ENCODE measurements around the gene KDELR1. TPM values are rescaled to one million over a fixed set of nuclear protein-coding genes. Genes with fewer than 3 reads are reported as not detected.

KDELR1 gene
- total and polyA plus RNA-seq, 9 of the 15 experiments (the other 6 are each of a cell fraction or from before 2014, with no cell fraction given), result 6.1 to 165 (median 58.5) TPM

DNA sequence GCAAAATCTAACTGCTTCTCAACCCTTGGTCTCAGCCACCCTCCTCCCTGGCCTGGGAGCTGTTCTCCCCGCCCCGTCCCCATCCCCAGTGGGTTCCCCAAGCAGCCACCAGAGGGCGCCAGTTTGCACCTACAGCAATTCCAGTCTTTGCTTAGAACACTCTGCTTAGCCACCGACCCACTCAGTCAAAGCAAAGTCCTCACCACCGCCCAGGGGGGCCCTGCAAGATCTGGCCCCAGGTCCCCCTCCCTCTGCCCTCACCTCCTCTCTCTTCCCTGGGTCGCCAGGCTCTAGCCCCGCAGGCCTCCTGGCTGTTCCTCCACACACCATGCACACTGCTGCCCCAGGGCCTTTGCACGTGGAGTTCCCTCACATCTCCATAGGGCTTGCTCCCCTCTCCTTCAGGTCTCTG, 40.0 kb downstream of the KDELR1 start (continued):
- TF ChIP-seq, protein P1, sequence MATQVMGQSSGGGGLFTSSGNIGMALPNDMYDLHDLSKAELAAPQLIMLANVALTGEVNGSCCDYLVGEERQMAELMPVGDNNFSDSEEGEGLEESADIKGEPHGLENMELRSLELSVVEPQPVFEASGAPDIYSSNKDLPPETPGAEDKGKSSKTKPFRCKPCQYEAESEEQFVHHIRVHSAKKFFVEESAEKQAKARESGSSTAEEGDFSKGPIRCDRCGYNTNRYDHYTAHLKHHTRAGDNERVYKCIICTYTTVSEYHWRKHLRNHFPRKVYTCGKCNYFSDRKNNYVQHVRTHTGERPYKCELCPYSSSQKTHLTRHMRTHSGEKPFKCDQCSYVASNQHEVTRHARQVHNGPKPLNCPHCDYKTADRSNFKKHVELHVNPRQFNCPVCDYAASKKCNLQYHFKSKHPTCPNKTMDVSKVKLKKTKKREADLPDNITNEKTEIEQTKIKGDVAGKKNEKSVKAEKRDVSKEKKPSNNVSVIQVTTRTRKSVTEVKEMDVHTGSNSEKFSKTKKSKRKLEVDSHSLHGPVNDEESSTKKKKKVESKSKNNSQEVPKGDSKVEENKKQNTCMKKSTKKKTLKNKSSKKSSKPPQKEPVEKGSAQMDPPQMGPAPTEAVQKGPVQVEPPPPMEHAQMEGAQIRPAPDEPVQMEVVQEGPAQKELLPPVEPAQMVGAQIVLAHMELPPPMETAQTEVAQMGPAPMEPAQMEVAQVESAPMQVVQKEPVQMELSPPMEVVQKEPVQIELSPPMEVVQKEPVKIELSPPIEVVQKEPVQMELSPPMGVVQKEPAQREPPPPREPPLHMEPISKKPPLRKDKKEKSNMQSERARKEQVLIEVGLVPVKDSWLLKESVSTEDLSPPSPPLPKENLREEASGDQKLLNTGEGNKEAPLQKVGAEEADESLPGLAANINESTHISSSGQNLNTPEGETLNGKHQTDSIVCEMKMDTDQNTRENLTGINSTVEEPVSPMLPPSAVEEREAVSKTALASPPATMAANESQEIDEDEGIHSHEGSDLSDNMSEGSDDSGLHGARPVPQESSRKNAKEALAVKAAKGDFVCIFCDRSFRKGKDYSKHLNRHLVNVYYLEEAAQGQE (IDR thresholded peaks at IDR 0.05; ENCODE audit: borderline replicate concordance), result peak; percentile 51; the same call in 1 of the 2 replicates
- TF ChIP-seq, protein P1 (CRISPR knock-in tag; IDR thresholded peaks at IDR 0.05; ENCODE audit: low read depth), result no peak
- TF ChIP-seq MEF2A (IDR thresholded peaks at IDR 0.05; ENCODE audit: control insufficient read depth, low read depth, low read length), result no peak
- TF ChIP-seq ILF3 (IDR thresholded peaks at IDR 0.05; ENCODE audit: borderline replicate concordance), result no peak
- TF ChIP-seq PCBP1 (IDR thresholded peaks at IDR 0.05; ENCODE audit: low read depth, low read length, poor library complexity, severe bottlenecking), result peak; percentile 73
- TF ChIP-seq RB1 (IDR thresholded peaks at IDR 0.05; ENCODE audit: low read depth), result 0 out of 2 replicates have a peak, but pooled peaks have one; percentile 18
- TF ChIP-seq, protein P2, sequence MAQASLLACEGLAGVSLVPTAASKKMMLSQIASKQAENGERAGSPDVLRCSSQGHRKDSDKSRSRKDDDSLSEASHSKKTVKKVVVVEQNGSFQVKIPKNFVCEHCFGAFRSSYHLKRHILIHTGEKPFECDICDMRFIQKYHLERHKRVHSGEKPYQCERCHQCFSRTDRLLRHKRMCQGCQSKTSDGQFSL (CRISPR knock-in tag; IDR thresholded peaks at IDR 0.05), result no peak
- TF ChIP-seq, protein P2 (tag; IDR thresholded peaks at IDR 0.05), result no peak
- no peak for TF ChIP-seq POLR3A (IDR thresholded peaks at IDR 0.05; ENCODE audit: borderline replicate concordance, extremely low read depth, insufficient read depth, insufficient read length)
- TF ChIP-seq, protein P3, sequence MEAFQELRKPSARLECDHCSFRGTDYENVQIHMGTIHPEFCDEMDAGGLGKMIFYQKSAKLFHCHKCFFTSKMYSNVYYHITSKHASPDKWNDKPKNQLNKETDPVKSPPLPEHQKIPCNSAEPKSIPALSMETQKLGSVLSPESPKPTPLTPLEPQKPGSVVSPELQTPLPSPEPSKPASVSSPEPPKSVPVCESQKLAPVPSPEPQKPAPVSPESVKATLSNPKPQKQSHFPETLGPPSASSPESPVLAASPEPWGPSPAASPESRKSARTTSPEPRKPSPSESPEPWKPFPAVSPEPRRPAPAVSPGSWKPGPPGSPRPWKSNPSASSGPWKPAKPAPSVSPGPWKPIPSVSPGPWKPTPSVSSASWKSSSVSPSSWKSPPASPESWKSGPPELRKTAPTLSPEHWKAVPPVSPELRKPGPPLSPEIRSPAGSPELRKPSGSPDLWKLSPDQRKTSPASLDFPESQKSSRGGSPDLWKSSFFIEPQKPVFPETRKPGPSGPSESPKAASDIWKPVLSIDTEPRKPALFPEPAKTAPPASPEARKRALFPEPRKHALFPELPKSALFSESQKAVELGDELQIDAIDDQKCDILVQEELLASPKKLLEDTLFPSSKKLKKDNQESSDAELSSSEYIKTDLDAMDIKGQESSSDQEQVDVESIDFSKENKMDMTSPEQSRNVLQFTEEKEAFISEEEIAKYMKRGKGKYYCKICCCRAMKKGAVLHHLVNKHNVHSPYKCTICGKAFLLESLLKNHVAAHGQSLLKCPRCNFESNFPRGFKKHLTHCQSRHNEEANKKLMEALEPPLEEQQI (IDR thresholded peaks at IDR 0.05), result peak; percentile 52; the same call in 1 of the 2 replicates
- TF ChIP-seq, protein P4, sequence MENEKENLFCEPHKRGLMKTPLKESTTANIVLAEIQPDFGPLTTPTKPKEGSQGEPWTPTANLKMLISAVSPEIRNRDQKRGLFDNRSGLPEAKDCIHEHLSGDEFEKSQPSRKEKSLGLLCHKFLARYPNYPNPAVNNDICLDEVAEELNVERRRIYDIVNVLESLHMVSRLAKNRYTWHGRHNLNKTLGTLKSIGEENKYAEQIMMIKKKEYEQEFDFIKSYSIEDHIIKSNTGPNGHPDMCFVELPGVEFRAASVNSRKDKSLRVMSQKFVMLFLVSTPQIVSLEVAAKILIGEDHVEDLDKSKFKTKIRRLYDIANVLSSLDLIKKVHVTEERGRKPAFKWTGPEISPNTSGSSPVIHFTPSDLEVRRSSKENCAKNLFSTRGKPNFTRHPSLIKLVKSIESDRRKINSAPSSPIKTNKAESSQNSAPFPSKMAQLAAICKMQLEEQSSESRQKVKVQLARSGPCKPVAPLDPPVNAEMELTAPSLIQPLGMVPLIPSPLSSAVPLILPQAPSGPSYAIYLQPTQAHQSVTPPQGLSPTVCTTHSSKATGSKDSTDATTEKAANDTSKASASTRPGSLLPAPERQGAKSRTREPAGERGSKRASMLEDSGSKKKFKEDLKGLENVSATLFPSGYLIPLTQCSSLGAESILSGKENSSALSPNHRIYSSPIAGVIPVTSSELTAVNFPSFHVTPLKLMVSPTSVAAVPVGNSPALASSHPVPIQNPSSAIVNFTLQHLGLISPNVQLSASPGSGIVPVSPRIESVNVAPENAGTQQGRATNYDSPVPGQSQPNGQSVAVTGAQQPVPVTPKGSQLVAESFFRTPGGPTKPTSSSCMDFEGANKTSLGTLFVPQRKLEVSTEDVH (IDR thresholded peaks at IDR 0.05; ENCODE audit: low read depth, partially characterized antibody), result peak; percentile 37
- TF ChIP-seq EP400 (IDR thresholded peaks at IDR 0.05), result peak; percentile 27; the same call in 1 of the 2 replicates
- peak; percentile 21 to 73; a peak in 2 of 4 replicates for TF ChIP-seq MAZ (CRISPR knock-in tag; conservative IDR thresholded peaks at IDR 0.05 in 1 of 2, IDR thresholded peaks at IDR 0.05 in 1 of 2)

Data from K562 (cell line).